GM19043 (cell line): ENCODE results near the gene TRIM7.
"Not testable (repeated sequence)": the region's sequence is repeated elsewhere in the genome, so short reads cannot be mapped to it uniquely, and the experiment has no call there.

Experiments
- ATAC-seq: cut with Tn5 transposase; IDR thresholded peaks from one replicate; pipeline ENCODE4 v1.9.1; 2021; ENCODE audit warnings: low read depth; ENCODE audit not compliant: unreplicated experiment

The TRIM7 gene

GRCh38 chr5:181159286-181160151 is 45.5 kb downstream of the TRIM7 start:
- ATAC-seq = peak; percentile 73

DNA sequence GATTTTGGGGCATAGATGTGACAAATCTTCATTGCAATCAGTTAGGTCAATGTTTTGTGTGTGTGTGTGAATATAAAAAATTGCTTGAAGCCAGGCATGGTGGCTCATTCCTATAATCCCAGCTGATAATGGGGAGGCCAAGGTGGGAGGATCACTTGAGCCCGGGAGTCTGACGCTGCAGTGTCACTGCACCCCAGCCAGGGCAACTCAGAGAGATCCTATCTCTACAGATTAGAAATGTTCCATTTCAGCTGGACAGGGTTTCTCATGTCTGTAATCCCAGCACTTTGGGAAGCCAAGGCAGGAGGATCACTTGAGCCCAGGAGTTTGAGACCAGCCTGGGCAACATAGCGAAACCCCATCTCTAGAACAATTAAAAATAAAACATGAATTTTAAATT is 46.1 kb downstream of the TRIM7 start:
- ATAC-seq = no peak

GRCh38 chr5:181156758-181157157 is 48.2 kb downstream of the TRIM7 start:
- no peak for ATAC-seq

DNA sequence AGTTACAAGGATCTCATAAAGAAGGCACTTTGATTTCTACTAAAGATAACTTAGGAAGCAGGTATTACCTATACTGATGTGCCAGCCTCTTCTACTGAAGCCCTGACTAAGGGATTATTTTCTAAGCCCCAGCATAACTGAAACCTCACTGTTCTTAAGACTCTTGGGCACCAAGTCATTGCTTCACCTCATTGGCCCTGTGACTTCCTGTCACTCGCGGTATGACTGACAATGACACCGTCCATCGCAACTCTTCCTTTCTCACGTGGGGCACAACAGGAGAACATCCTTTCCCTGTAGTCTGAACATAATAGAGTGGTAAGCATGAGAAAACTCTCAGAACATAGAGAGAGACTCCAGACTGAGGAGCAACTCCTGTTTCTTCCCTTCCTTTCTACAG is 51.2 kb downstream of the TRIM7 start:
- ATAC-seq = no peak

DNA sequence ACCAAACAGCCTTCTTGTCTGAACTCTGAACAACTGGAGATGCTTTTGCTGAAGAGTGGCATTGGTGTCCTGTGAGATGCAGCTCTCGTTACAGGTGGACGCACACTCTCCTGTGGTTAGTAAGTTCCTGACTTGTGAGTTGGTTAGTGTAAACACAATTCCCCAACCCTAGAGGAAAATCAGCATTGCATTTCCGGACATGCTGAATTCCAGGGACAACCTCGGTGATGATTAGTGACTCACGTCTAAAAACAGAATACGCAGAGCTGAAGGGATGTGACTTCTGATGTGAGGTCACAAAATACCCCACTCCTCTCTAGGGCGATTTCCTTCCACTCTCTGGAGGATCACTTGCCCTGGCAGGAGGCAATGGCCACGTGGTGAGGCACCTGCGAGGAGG is 52.6 kb downstream of the TRIM7 start:
- ATAC-seq = no peak

DNA sequence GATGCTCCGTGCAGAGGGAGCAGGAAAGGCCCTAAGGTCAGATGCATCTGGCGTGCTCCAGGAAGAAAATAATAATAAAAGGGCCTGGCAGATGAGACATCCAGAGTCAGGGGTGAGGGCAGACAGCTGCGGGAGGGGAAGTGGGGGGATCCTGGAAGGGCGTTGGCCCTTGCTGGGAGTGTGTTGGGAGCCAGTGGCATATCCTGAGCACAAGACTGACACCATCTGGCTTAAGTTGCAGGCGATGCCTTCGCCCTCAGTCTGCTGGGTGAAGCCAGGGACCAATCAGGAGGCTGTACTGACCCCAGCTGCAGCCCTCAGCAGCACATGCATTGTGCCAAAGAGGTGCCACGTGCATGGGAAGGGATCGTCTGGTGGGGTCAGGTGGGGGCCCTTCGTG is 53.9 kb downstream of the TRIM7 start:
- ATAC-seq = no peak

GRCh38 chr5:181149806-181150733 is 54.9 kb downstream of the TRIM7 start:
- ATAC-seq = peak; percentile 61

DNA sequence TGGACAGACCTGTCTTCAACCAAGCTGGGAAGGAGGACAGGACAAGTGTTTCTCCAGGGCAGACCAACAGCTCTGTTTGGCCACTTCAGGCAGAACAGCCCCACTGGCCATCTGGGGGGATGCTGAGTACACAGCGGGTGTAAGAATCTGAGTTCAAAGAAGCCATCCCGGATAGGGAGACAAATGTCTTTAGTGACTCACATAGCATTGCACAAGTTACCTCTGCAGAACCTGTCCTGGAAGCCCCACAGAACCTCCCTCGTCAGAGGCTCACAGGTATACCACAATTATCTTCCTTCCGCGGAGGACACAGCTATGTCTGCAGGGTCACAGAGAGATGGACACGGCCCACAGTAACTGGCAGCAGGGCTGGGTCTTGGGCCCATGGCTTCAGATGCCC is 55.6 kb downstream of the TRIM7 start:
- ATAC-seq = no peak

GRCh38 chr5:181146927-181147636 is 57.9 kb downstream of the TRIM7 start, which contains the start of gene OR2V2:
Gene OR2V2, plus strand, starts transcription at chr5:181147586. Its CDS starts 7,357 bp downstream, at chr5:181154943.
- not testable (repeated sequence) for ATAC-seq

GRCh38 chr5:181145133-181145532 is 59.9 kb downstream of the TRIM7 start:
- ATAC-seq = no peak
